ENCODE data around the gene UPF1.

Gene UPF1

GRCh38 chr19:18908917-18909619 lies 77.3 kb downstream of the UPF1 start:
- no peak overlapping the region for H3K4me3 ChIP-seq (replicated peaks; ENCODE audit: insufficient read depth, low read length)
- TF ChIP-seq GABPA (IDR thresholded peaks at IDR 0.05; ENCODE audit: low read depth) (no peak), SPI1 (IDR thresholded peaks at IDR 0.05; ENCODE audit: borderline replicate concordance, low read depth) (no peak), CTCF (IDR thresholded peaks at IDR 0.05; ENCODE audit: insufficient read depth, low read length) (no peak), REST (IDR thresholded peaks at IDR 0.05; ENCODE audit: insufficient replicate concordance, low read depth) (no peak), POLR2AphosphoS5 (IDR thresholded peaks at IDR 0.05; ENCODE audit: low read depth) (no peak)
- no peak for DNase-seq (ENCODE audit: low read depth in 1 of 2, low spot score in 1 of 2)
- no peaks in the 10 kb centered on the region for H3K27me3 ChIP-seq (ENCODE audit: insufficient read depth, poor library complexity, severe bottlenecking)
- H3K27ac ChIP-seq (replicated peaks), result no peak overlapping the region

GRCh38 chr19:18910010-18910409 lies 78.3 kb downstream of the UPF1 start:
- no peak for DNase-seq (ENCODE audit: low read depth in 1 of 2, low spot score in 1 of 2)
- H3K27me3 ChIP-seq (ENCODE audit: insufficient read depth, poor library complexity, severe bottlenecking), result no peaks in the 10 kb centered on the region
- no peak for TF ChIP-seq CTCF (IDR thresholded peaks at IDR 0.05; ENCODE audit: insufficient read depth, low read length)
- TF ChIP-seq GABPA (IDR thresholded peaks at IDR 0.05; ENCODE audit: low read depth), result no peak
- no peak for TF ChIP-seq POLR2AphosphoS5 (IDR thresholded peaks at IDR 0.05; ENCODE audit: low read depth)
- TF ChIP-seq SPI1 (IDR thresholded peaks at IDR 0.05; ENCODE audit: borderline replicate concordance, low read depth), result no peak
- no peak for TF ChIP-seq REST (IDR thresholded peaks at IDR 0.05; ENCODE audit: insufficient replicate concordance, low read depth)
- H3K27ac ChIP-seq (replicated peaks), result no peak overlapping the region
- no peak overlapping the region for H3K4me3 ChIP-seq (replicated peaks; ENCODE audit: insufficient read depth, low read length)

GRCh38 chr19:18910801-18911436 lies 79.2 kb downstream of the UPF1 start:
- Histone ChIP-seq H3K27me3 (ENCODE audit: insufficient read depth, poor library complexity, severe bottlenecking) (no peaks in the 10 kb centered on the region), H3K4me3 (replicated peaks; ENCODE audit: insufficient read depth, low read length) (no peak overlapping the region), H3K27ac (replicated peaks) (no peak overlapping the region)
- no peak for DNase-seq (ENCODE audit: low read depth in 1 of 2, low spot score in 1 of 2)
- TF ChIP-seq GABPA (IDR thresholded peaks at IDR 0.05; ENCODE audit: low read depth), result no peak

- Histone ChIP-seq H3K4me3 (replicated peaks; ENCODE audit: insufficient read depth, low read length) (no peak overlapping the region), H3K27me3 (ENCODE audit: insufficient read depth, poor library complexity, severe bottlenecking) (no peaks in the 10 kb centered on the region), H3K27ac (replicated peaks) (no peak overlapping the region)
- DNase-seq (ENCODE audit: low read depth in 1 of 2, low spot score in 1 of 2), result no peak
- TF ChIP-seq GABPA (IDR thresholded peaks at IDR 0.05; ENCODE audit: low read depth) (no peak), SPI1 (IDR thresholded peaks at IDR 0.05; ENCODE audit: borderline replicate concordance, low read depth) (no peak), CTCF (IDR thresholded peaks at IDR 0.05; ENCODE audit: insufficient read depth, low read length) (no peak), POLR2AphosphoS5 (IDR thresholded peaks at IDR 0.05; ENCODE audit: low read depth) (no peak), REST (IDR thresholded peaks at IDR 0.05; ENCODE audit: insufficient replicate concordance, low read depth) (no peak)
Observed at GRCh38 chr19:18912933-18913332, 81.2 kb downstream of the UPF1 start.

Data from HL-60 (cell line).